A549 treated with CORT108297 at 1 μM for 4 hours (cell line): ENCODE data around the gene EIF2B4. TPM values are rescaled to one million over a fixed set of nuclear protein-coding genes. Genes with fewer than 3 reads are reported as not detected.

Source experiments
- total RNA-seq: library from RNA; stranded (reverse); fragments of 200-300 nt; extraction: Qiagen RNA extraction; gene quantifications from 5 replicates; pipeline ENCODE4 v1.2.3, GENCODE V29; 2022

Gene EIF2B4
- total RNA-seq, result 58.7 to 63.2 TPM (median 61.4 TPM) in 5 replicates

DNA sequence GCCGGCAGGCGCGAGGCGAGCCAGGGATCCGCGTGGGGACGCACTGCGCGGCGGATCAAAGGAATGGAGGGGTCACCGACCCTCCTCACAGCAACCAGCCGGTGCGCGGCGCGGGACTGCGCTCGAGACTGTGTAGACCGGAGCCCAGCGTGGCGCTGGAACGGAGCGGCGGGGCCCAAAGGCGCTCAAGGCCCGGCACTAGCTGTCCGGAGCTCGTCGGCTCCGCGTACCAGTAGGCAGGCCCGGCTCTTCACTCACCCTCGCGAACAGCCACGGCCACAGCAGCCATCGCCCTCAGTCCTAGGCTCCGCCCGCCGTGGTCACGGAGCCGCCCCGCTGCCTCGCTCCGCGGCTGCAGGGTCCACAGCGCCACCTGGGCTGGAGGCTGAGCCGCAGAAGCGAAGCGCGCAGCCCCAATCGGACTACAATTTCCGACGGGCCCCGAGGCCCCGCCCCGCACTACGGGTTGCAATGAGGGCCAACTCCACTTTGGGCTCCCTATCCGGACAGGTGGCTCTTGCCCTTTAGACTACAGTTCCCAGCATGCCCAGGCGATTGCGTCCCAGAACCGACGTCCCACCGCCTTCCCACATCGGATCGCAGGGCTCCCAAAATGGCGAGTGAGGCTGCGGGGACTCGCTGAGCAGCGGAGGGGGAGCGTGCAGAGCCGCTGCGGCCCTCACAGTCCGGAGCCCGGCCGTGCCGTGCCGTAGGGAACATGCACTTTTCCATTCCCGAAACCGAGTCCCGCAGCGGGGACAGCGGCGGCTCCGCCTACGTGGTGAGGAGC lies at the start of gene EIF2B4, which contains the start of gene SNX17:
Gene EIF2B4 (minus strand): TSS at position 313 of the 790 bp plus-strand sequence. CDS start 24 bp downstream, at position 289.
Gene SNX17 (plus strand): TSS at position 591 of the 790 bp plus-strand sequence. CDS start 128 bp downstream, at position 719.

DNA sequence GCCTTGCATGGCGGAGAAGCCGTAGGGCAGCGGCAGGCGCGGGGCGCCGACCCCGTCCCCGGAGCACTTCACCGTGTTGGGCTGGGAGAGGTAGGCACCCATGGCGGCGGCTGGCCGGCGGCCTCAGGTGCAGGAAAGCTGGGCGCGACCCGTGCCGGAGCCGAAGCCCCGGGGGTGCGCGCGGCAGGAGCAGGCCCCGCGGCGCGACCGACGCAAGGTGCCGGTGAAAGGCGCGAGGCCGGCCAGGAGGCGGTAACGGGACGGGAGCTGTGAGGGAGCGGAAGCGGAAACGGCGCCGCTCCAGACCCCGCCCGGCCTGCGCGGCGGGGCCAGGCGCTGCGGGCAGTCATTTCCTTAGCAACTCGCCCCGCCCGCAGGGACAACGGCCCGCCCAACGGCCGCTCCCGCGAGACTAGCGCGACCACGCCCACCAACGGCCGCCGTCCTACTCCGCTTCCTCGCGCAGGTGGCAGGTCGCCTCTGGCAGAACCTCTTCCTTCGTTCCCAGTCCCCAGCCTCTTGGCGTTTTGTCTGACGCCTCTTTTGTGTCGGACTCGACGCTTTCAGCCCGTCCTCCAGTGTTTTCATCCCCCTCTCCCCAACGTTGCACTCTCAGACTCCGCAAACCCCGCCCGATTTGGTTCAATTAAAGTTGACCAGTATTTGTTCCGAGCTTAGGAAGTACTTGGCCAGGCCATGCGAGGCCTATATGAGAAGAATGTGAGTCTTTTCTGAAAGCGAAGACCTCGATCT lies 39.4 kb upstream of the EIF2B4 start, which contains the start of gene PPM1G:
Gene PPM1G (minus strand): TSS at position 271 of the 753 bp plus-strand sequence. CDS start 169 bp downstream, at position 102.

GRCh38 chr2:27380626-27381545 lies 10.7 kb upstream of the EIF2B4 start, which contains the start of gene ZNF513:
Gene ZNF513, minus strand, starts transcription at chr2:27380734. Its CDS starts 208 bp downstream, at chr2:27380526.

GRCh38 chr2:27356382-27357181 lies 13.6 kb downstream of the EIF2B4 start, which contains the start of gene GTF3C2:
Gene GTF3C2, minus strand, starts transcription at chr2:27356764. Its CDS starts 13,210 bp downstream, at chr2:27343554.

DNA sequence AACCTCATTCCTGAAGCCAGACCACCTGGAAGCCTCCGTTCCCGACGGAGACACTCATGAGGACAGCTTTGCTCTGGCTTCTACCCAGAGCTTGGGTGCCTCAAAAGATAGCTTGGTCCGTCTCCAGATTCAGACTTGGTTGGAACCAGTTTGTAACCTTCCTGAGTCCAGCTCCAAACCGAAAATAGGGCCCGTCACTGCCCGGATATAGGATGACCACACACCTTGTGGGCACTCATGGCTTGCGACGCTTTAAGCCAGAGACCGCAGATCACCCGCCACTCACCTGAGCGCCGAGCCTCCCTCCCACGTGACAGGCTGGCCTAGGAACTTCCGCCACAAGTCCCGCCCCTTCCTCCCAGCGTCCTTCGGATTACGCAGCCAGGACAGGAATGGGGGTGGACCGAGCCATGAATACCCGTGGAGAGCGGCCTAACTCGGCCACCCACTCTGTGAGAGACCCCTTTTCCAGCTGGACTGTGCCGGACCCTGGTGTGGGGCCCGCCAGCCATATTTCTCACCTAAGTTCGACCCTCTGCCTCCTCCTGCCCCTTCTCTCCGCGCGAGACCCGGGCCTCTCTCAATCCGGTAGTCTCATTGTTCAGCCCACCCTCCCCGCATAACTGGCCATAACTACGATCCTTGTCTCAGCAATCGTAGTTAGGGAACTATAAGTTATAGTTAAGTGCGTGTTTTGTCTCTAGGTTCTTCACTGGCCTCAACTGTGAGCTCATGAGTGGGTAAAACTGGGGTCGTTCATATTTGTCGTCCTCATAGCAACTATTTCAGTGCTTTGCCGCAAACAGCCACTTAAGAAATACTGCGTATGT lies 47.2 kb downstream of the EIF2B4 start, which contains the start of gene MPV17:
Gene MPV17 (minus strand): TSS at position 332 of the 830 bp plus-strand sequence. CDS start 580 bp downstream, outside the sequence.

Other genes starting within 250 kb of the EIF2B4 start
- 1.2 to 1.8 TPM (median 1.3 TPM) in 5 replicates for gene ABHD1, start 246.5 kb downstream of the EIF2B4 start, total RNA-seq
- 52.9 to 69.5 TPM (median 65.0 TPM) in 5 replicates for gene PREB, start 235.7 kb downstream of the EIF2B4 start, total RNA-seq
- gene PRR30, start 230.9 kb downstream of the EIF2B4 start, total RNA-seq, result not detected in 5 replicates
- gene TCF23, start 221.3 kb downstream of the EIF2B4 start, total RNA-seq, result not detected in 5 replicates
- gene ATRAID, start 158.3 kb downstream of the EIF2B4 start, total RNA-seq, result 208 to 219 TPM (median 213 TPM) in 5 replicates
- 68.6 to 73.0 TPM (median 71.5 TPM) in 5 replicates for gene SLC5A6, start 158.1 kb downstream of the EIF2B4 start, total RNA-seq
- gene CAD, start 153.0 kb downstream of the EIF2B4 start, total RNA-seq, result 58.1 to 68.9 TPM (median 65.2 TPM) in 5 replicates
- 2.4 to 4.1 TPM (median 3.9 TPM) in 5 replicates for gene SLC30A3, start 107.3 kb downstream of the EIF2B4 start, total RNA-seq
- not detected in 5 replicates for gene DNAJC5G, start 94.9 kb downstream of the EIF2B4 start, total RNA-seq
- gene TRIM54, start 87.9 kb downstream of the EIF2B4 start, total RNA-seq, result 0.45 to 0.71 TPM (median 0.61 TPM) in 5 replicates
- 0.48 to 2.5 TPM (median 1.6 TPM) in 5 replicates for gene UCN, start 61.9 kb downstream of the EIF2B4 start, total RNA-seq
- gene MPV17, start 47.2 kb downstream of the EIF2B4 start, total RNA-seq, result 78.0 to 104 TPM (median 89.6 TPM) in 5 replicates
- gene GTF3C2, start 13.6 kb downstream of the EIF2B4 start, total RNA-seq, result 58.8 to 66.8 TPM (median 60.2 TPM) in 5 replicates
- 132 to 155 TPM (median 147 TPM) in 5 replicates for gene SNX17, start 278 bp upstream of the EIF2B4 start, total RNA-seq
- 11.0 to 15.5 TPM (median 14.5 TPM) in 5 replicates for gene ZNF513, start 10.4 kb upstream of the EIF2B4 start, total RNA-seq
- gene PPM1G, start 39.3 kb upstream of the EIF2B4 start, total RNA-seq, result 161 to 174 TPM (median 170 TPM) in 5 replicates
- gene NRBP1, start 58.3 kb upstream of the EIF2B4 start, total RNA-seq, result 127 to 140 TPM (median 138 TPM) in 5 replicates
- 0.17 to 0.76 TPM (median 0.62 TPM) in 5 replicates for gene KRTCAP3, start 72.0 kb upstream of the EIF2B4 start, total RNA-seq
- 7.8 to 9.5 TPM (median 9.3 TPM) in 5 replicates for gene IFT172, start 119.4 kb upstream of the EIF2B4 start, total RNA-seq
- 3.3 to 5.3 TPM (median 3.9 TPM) in 5 replicates for gene FNDC4, start 124.9 kb upstream of the EIF2B4 start, total RNA-seq
- 0.13 to 0.58 TPM (median 0.30 TPM) in 5 replicates for gene GCKR, start 126.5 kb upstream of the EIF2B4 start, total RNA-seq
- 16.3 to 21.7 TPM (median 18.8 TPM) in 5 replicates for gene ZNF512, start 212.7 kb upstream of the EIF2B4 start, total RNA-seq